GM18867 (cell line): ENCODE results near the gene PPP1R7.

Experiments
- ATAC-seq: cut with Tn5 transposase; IDR thresholded peaks from one replicate; pipeline ENCODE4 v1.9.1; 2021; ENCODE audit warnings: mild to moderate bottlenecking, moderate library complexity; ENCODE audit not compliant: unreplicated experiment

Gene PPP1R7

GRCh38 chr2:241159116-241159515, 8.8 kb downstream of the PPP1R7 start:
- ATAC-seq = no peak

GRCh38 chr2:241160318-241160717, 10.1 kb downstream of the PPP1R7 start:
- ATAC-seq = no peak

- no peak for ATAC-seq
Observed at GRCh38 chr2:241161646-241162281, 11.5 kb downstream of the PPP1R7 start.

- no peak for ATAC-seq
Observed at GRCh38 chr2:241163601-241164118, 13.4 kb downstream of the PPP1R7 start.

GRCh38 chr2:241168366-241168765, 18.1 kb downstream of the PPP1R7 start:
- no peak for ATAC-seq

GRCh38 chr2:241173557-241173956, 23.3 kb downstream of the PPP1R7 start:
- ATAC-seq = no peak

- ATAC-seq = no peak
Observed at GRCh38 chr2:241177526-241178334, 27.5 kb downstream of the PPP1R7 start.

GRCh38 chr2:241178961-241179360, 28.7 kb downstream of the PPP1R7 start:
- ATAC-seq = no peak

GRCh38 chr2:241179899-241180298, 29.6 kb downstream of the PPP1R7 start:
- no peak for ATAC-seq

GRCh38 chr2:241180495-241180894, 30.2 kb downstream of the PPP1R7 start:
- ATAC-seq = no peak

GRCh38 chr2:241182126-241182525, 31.9 kb downstream of the PPP1R7 start:
- ATAC-seq = no peak

GRCh38 chr2:241182531-241183133, 32.4 kb downstream of the PPP1R7 start:
- no peak for ATAC-seq

- ATAC-seq = no peak
Observed at GRCh38 chr2:241183221-241183620, 33.0 kb downstream of the PPP1R7 start.

GRCh38 chr2:241184901-241185300, 34.6 kb downstream of the PPP1R7 start:
- ATAC-seq = no peak

- ATAC-seq = no peak
Observed at GRCh38 chr2:241185961-241186360, 35.7 kb downstream of the PPP1R7 start.

- no peak for ATAC-seq
Observed at GRCh38 chr2:241187101-241187917, 37.0 kb downstream of the PPP1R7 start.

GRCh38 chr2:241187918-241188234, 37.6 kb downstream of the PPP1R7 start:
- ATAC-seq = no peak

GRCh38 chr2:241188361-241189092, 38.3 kb downstream of the PPP1R7 start, which contains the start of gene ANO7:
Gene ANO7 (plus strand): TSS chr2:241188677. CDS start chr2:241190064, 1,387 bp downstream.
- ATAC-seq = no peak

- no peak for ATAC-seq
Observed at GRCh38 chr2:241189093-241189855, 39.0 kb downstream of the PPP1R7 start.

GRCh38 chr2:241189856-241190201, 39.6 kb downstream of the PPP1R7 start:
- ATAC-seq = no peak
